Right lobe of liver (tissue), 6 donors: Measurements from ENCODE around the gene CACNA1B. TPM values are rescaled to one million over a fixed set of nuclear protein-coding genes. Genes with fewer than 3 reads are reported as not detected.

Experiments
- ATAC-seq, 4 donors: fragments of 200-7000 bp; cut with Tn5 transposase; one replicate each; pipeline ENCODE4 v1.9.1; 2020; ENCODE audit warnings: mild to moderate bottlenecking in 4 of 4, moderate library complexity in 4 of 4
- DNase-seq, 3 donors: peaks; one replicate each; pipeline ENCODE4 v3.0.0-alpha.2; 2020
- H3K27ac ChIP-seq, 3 donors: fragments of 200-600 bp; one replicate each; pipeline ENCODE4 v1.8.0; 2022
- H3K27me3 ChIP-seq, 2 donors: fragments of 200-600 bp; one replicate each; pipeline ENCODE4 v1.8.0; 2022
- H3K36me3 ChIP-seq, 4 donors: fragments of 200-600 bp; sonication (generic) in 1 of 4; one replicate each; pipeline versions ENCODE4 v1.5.1 to v1.8.0; 2017 to 2022; ENCODE audit warnings: control low read depth in 1 of 4
- H3K4me1 ChIP-seq, 4 donors: fragments of 200-600 bp; sonication (generic) in 1 of 4; one replicate each; pipeline versions ENCODE4 v1.5.1 to v1.8.0; 2017 to 2022; ENCODE audit warnings: control low read depth in 1 of 4
- H3K4me3 ChIP-seq, 3 donors: fragments of 200-600 bp; one replicate each; pipeline ENCODE4 v1.8.0; 2022
- H3K9me3 ChIP-seq, 4 donors: fragments of 200-600 bp; sonication (generic) in 1 of 4; one replicate each; pipeline versions ENCODE4 v1.5.1 to v1.8.0; 2017 to 2022; ENCODE audit warnings: control low read depth in 1 of 4
- CTCF ChIP-seq, 4 donors: fragments of 200-600 bp in 3 of 4; fragments of 450-650 bp in 1 of 4; IDR thresholded peaks; one replicate each; pipeline versions ENCODE4 v1.5.1 to v1.8.0; 2016 to 2022; ENCODE audit warnings: antibody characterized with exemption in 4 of 4, mild to moderate bottlenecking in 2 of 4
- POLR2A ChIP-seq: fragments of 450-650 bp; IDR thresholded peaks from one replicate; pipeline ENCODE4 v1.6.1; 2017; ENCODE audit warnings: antibody characterized with exemption, mild to moderate bottlenecking
- WGBS: methylation state at CpG from one replicate; pipeline ENCODE4 v1.1.6; 2018; ENCODE audit warnings: low coverage, low lambda C conversion rate; ENCODE audit not compliant: insufficient coverage; ENCODE audit errors: missing lambda C conversion rate; 5-methylcytosine and 5-hydroxymethylcytosine counted together
- intact Hi-C, 2 donors: fragments of 100-400 bp; cut with DNase I; formaldehyde crosslinking; loops; one replicate each; pipeline versions ENCODE4 v1.11.2 to v1.14.1; 2022
- total RNA-seq, 6 experiments: library from RNA; depleted of rRNA in 2 of 6; stranded (reverse); fragments of >200 nt in 2 of 6; fragmentation: NEBNext Ultra II Directional in 3 of 6; extraction: Animal tissue kit (Norgen Biotek cat#: 25700) in 3 of 6; gene quantifications; one replicate each; pipeline versions ENCODE4 v1.1.0 to v1.2.4, GENCODE V29; 2016 to 2023
- donor health status: DM: no; HTN: yes; CAD: no.
- donor health status: DM: no; HTN: no; CAD: no.
- donor health status: DM: no; HTN: no; CAD: no.
- donor health status: DM: no; HTN: yes; CAD: no.
- donor health status: DM: no; HTN: yes; CAD: no.

The CACNA1B gene
- total RNA-seq, 6 experiments from 2014 or later, result not detected

DNA sequence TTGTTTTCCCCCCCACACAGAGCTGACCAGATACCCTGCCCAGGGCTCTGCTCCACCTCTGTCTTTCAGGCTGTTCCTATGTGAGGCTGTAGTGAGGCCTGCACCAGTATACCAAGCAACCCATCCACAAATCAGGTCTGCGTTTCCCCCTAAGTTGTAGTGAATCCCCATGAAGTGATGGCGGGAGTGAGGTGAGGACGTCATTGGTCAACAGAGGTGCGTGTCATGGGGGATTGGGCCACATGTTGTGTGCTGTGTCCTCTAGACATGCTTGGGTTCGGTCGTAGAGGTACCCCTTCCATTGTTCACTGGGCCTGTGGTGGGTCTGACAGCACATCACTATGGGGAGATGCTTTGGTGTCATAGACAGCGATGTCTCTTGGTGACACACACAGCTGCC, 184.6 kb downstream of the CACNA1B start:
- WGBS, result 65% methylated on average over 2 of the region's 7 CpGs
- H3K4me3 ChIP-seq, result no peak overlapping the region
- ATAC-seq (no peak), DNase-seq (no peak)
- no peak overlapping the region for H3K27ac ChIP-seq
- no peaks in the 10 kb centered on the region for H3K4me1 ChIP-seq
- no peaks in the 10 kb centered on the region for H3K36me3 ChIP-seq
- TF ChIP-seq POLR2A, result no peak
- TF ChIP-seq CTCF (IDR thresholded peaks at IDR 0.05), result no peak
- intact Hi-C loops, result no loop called here
- no peaks in the 10 kb centered on the region for H3K27me3 ChIP-seq
- no peaks in the 10 kb centered on the region for H3K9me3 ChIP-seq

DNA sequence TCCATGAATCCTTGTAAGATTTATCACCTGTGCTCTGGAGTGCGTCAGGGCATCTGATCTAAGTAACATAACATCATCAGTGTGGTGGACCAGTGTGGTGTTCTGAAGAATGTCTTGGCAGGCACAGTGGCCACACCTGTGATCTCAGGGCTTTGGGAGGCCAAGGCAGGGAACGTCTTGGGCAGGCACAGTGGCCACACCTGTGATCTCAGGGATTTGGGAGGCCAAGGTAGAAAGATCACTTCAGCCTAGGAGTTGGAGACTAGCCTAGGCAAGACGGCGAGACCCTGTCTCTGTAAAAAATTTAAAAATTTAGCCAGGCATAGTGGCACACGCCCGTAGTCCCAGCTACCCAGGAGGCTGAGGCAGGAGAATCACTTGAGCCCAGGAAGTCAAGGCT, 185.5 kb downstream of the CACNA1B start:
- TF ChIP-seq CTCF (IDR thresholded peaks at IDR 0.05) (no peak), POLR2A (no peak)
- Histone ChIP-seq H3K36me3 (no peaks in the 10 kb centered on the region), H3K27me3 (no peaks in the 10 kb centered on the region), H3K4me1 (no peaks in the 10 kb centered on the region), H3K27ac (no peak overlapping the region), H3K9me3 (no peaks in the 10 kb centered on the region), H3K4me3 (no peak overlapping the region)
- intact Hi-C loops, result no loop called here
- DNase-seq (no peak), ATAC-seq (no peak)
- 78% methylated on average over 5 of the region's 6 CpGs for WGBS

- intact Hi-C loops, result no loop called here
- WGBS, result 57% methylated on average over 7 of the region's 9 CpGs
Observed at GRCh38 chr9:138063785-138064184, 186.2 kb downstream of the CACNA1B start.

GRCh38 chr9:138064547-138064946, 187.0 kb downstream of the CACNA1B start:
- 89% methylated on average over 4 of the region's 7 CpGs for WGBS
- TF ChIP-seq POLR2A (no peak), CTCF (IDR thresholded peaks at IDR 0.05) (no peak)

More at GRCh38 chr9:138063785-138064184, 186.2 kb downstream of the CACNA1B start:
- DNase-seq (peak in 1 of 3 donors; percentile 27), ATAC-seq (no peak)
- Histone ChIP-seq H3K27me3 (no peaks in the 10 kb centered on the region), H3K4me3 (no peak overlapping the region), H3K27ac (no peak overlapping the region), H3K9me3 (no peaks in the 10 kb centered on the region), H3K36me3 (no peaks in the 10 kb centered on the region), H3K4me1 (no peaks in the 10 kb centered on the region)
- no peak for TF ChIP-seq POLR2A
- TF ChIP-seq CTCF (IDR thresholded peaks at IDR 0.05), result no peak

GRCh38 chr9:138065287-138065686, 187.7 kb downstream of the CACNA1B start:
- no peaks in the 10 kb centered on the region for H3K4me1 ChIP-seq
- no peaks in the 10 kb centered on the region for H3K9me3 ChIP-seq
- 31% methylated on average over 5 of the region's 9 CpGs for WGBS
- ATAC-seq, result no peak
- no peaks in the 10 kb centered on the region for H3K27me3 ChIP-seq
- no peak for DNase-seq
- TF ChIP-seq POLR2A (no peak), CTCF (IDR thresholded peaks at IDR 0.05) (no peak)
- intact Hi-C loops, result no loop called here
- no peak overlapping the region for H3K4me3 ChIP-seq
- H3K27ac ChIP-seq, result no peak overlapping the region
- no peaks in the 10 kb centered on the region for H3K36me3 ChIP-seq

More at GRCh38 chr9:138064547-138064946, 187.0 kb downstream of the CACNA1B start:
- Histone ChIP-seq H3K27ac (no peak overlapping the region), H3K4me3 (no peak overlapping the region), H3K27me3 (no peaks in the 10 kb centered on the region), H3K4me1 (no peaks in the 10 kb centered on the region), H3K36me3 (no peaks in the 10 kb centered on the region), H3K9me3 (no peaks in the 10 kb centered on the region)
- no peak for ATAC-seq
- intact Hi-C loops, result no loop called here
- DNase-seq, result peak in 1 of 3 donors; percentile 29
